Keratinocyte (primary cell): ENCODE measurements around the gene FHIT. TPM values are rescaled to one million over a fixed set of nuclear protein-coding genes. Genes with fewer than 3 reads are reported as not detected.

Experiments used
- DNase-seq: peaks from one replicate; pipeline ENCODE4 v3.0.0-alpha.2; 2011; ENCODE audit warnings: low read depth, missing footprints, low spot score
- FAIRE-seq: peaks from 2 replicates; lab custom pipeline; 2011; peaks lifted over from hg19 to GRCh38; lab: Jason Lieb, UNC
- H2AFZ ChIP-seq: 2 replicates; pipeline ENCODE4 v1.6.0; 2012; ENCODE audit warnings: low read length, control low read depth, inconsistent platforms; ENCODE audit not compliant: control insufficient read depth
- H3K27ac ChIP-seq: 2 replicates; pipeline ENCODE4 v1.5.1; 2011; ENCODE audit warnings: low read length; ENCODE audit not compliant: control insufficient read depth, insufficient read depth
- H3K27me3 ChIP-seq: 3 replicates; pipeline ENCODE4 v1.6.0; 2011; ENCODE audit warnings: low read length; ENCODE audit not compliant: control insufficient read depth, insufficient read depth; ENCODE audit errors: extremely low read depth
- H3K36me3 ChIP-seq, 2 experiments: 2 replicates in 1 of 2; 3 replicates in 1 of 2; pipeline ENCODE4 v1.5.1; 2011; ENCODE audit warnings: low read length in 2 of 2, mild to moderate bottlenecking in 1 of 2; ENCODE audit not compliant: control insufficient read depth in 2 of 2, insufficient read depth in 2 of 2; ENCODE audit errors: extremely low read depth in 1 of 2
- H3K4me1 ChIP-seq: 3 replicates; pipeline ENCODE4 v1.5.1; 2011; ENCODE audit warnings: low read length; ENCODE audit not compliant: control insufficient read depth, insufficient read depth; ENCODE audit errors: extremely low read depth
- H3K4me2 ChIP-seq: 3 replicates; pipeline ENCODE4 v1.6.0; 2011; ENCODE audit warnings: low read depth, low read length; ENCODE audit not compliant: control insufficient read depth, insufficient read depth; ENCODE audit errors: extremely low read depth
- H3K4me3 ChIP-seq, 3 experiments: fragments of 200-600 bp in 1 of 3; sonication (generic) in 1 of 3; 2 replicates in 2 of 3; 3 replicates in 1 of 3; pipeline ENCODE4 v1.5.1; 2011 to 2016; ENCODE audit warnings: low read length in 3 of 3, mild to moderate bottlenecking in 3 of 3, control low read depth in 2 of 3, inconsistent platforms in 1 of 3, low read depth in 1 of 3, mixed read lengths in 1 of 3, mixed run types in 1 of 3, moderate library complexity in 1 of 3; ENCODE audit not compliant: control insufficient read depth in 2 of 3, insufficient read depth in 2 of 3; ENCODE audit errors: extremely low read depth in 1 of 3
- H3K79me2 ChIP-seq: 2 replicates; pipeline ENCODE4 v1.6.0; 2012; ENCODE audit warnings: low read length; ENCODE audit not compliant: control insufficient read depth, insufficient read depth
- H3K9ac ChIP-seq: 3 replicates; pipeline ENCODE4 v1.6.0; 2011; ENCODE audit warnings: low read length; ENCODE audit not compliant: control insufficient read depth, insufficient read depth; ENCODE audit errors: extremely low read depth
- H3K9me1 ChIP-seq: 3 replicates; pipeline ENCODE4 v1.6.0; 2011; ENCODE audit warnings: low read length; ENCODE audit not compliant: control insufficient read depth, insufficient read depth; ENCODE audit errors: extremely low read depth
- H3K9me3 ChIP-seq: 2 replicates; pipeline ENCODE4 v1.5.1; 2012; ENCODE audit warnings: low read depth, low read length; ENCODE audit not compliant: control insufficient read depth
- H4K20me1 ChIP-seq: 3 replicates; pipeline ENCODE4 v1.6.0; 2011; ENCODE audit warnings: low read length; ENCODE audit not compliant: control insufficient read depth, insufficient read depth; ENCODE audit errors: extremely low read depth
- CTCF ChIP-seq, 3 experiments: IDR thresholded peaks in 1 of 3; conservative IDR thresholded peaks in 1 of 3; optimal IDR thresholded peaks in 1 of 3; 2 replicates in 2 of 3; 3 replicates in 1 of 3; pipeline versions ENCODE3 to v1.5.1; 2011; ENCODE audit warnings: low read length in 3 of 3, mild to moderate bottlenecking in 3 of 3, moderate library complexity in 2 of 3, control low read depth in 1 of 3, inconsistent platforms in 1 of 3; ENCODE audit not compliant: insufficient read depth in 2 of 3; ENCODE audit errors: extremely low read depth in 1 of 3
- EZH2 ChIP-seq: IDR thresholded peaks from one replicate; pipeline ENCODE4 v1.6.1; 2012; ENCODE audit warnings: inconsistent platforms, mild to moderate bottlenecking, low read length, moderate library complexity
- dilution Hi-C: fragments of 300-500 bp; cut with MboI; formaldehyde crosslinking; loops from one replicate; pipeline ENCODE4 v1.7.0; 2020; ENCODE audit warnings: low sequenced_read_pairs; ENCODE audit not compliant: extremely low pct_ligation_motif_present
- polyA plus RNA-seq, 5 experiments: library from polyadenylated mRNA; depleted of rRNA in 3 of 5; stranded (reverse) in 3 of 5; stranded (forward) in 1 of 5; unstranded in 1 of 5; fragments of >200 nt; gene quantifications; 1 replicate in 1 of 5; 2 replicates in 3 of 5; 3 replicates in 1 of 5; pipeline versions ENCODE4 v1.2.1 to v1.2.3, GENCODE V29; 2011 to 2012; ENCODE audit warnings: missing spikeins in 2 of 5, low read depth in 1 of 5, low replicate concordance in 1 of 5

Gene FHIT
- polyA plus RNA-seq, 1 donor (not counting 4 experiments of a cell fraction or from before 2014, with no cell fraction given) = 2.2 TPM

- no peak overlapping the region for H3K4me2 ChIP-seq
- H3K4me1 ChIP-seq = peaks cover 7% of the 10 kb centered on the region
- H3K9me1 ChIP-seq = no peaks in the 10 kb centered on the region
- no peaks in the 10 kb centered on the region for H3K36me3 ChIP-seq
- no peak for FAIRE-seq
- no peaks in the 10 kb centered on the region for H4K20me1 ChIP-seq
- H3K27me3 ChIP-seq = no peaks in the 10 kb centered on the region
- no peak overlapping the region for H3K9ac ChIP-seq
- no peak for DNase-seq
- no peak overlapping the region for H2AFZ ChIP-seq
- dilution Hi-C loops = no loop called here
- no peak overlapping the region for H3K4me3 ChIP-seq
- no peak overlapping the region for H3K27ac ChIP-seq
- no peaks in the 10 kb centered on the region for H3K79me2 ChIP-seq
- no peaks in the 10 kb centered on the region for H3K9me3 ChIP-seq
- peak in 1 of 3 experiments; percentile 7 for TF ChIP-seq CTCF (optimal IDR thresholded peaks at IDR 0.05 in 1 of 3, IDR thresholded peaks at IDR 0.05 in 1 of 3, conservative IDR thresholded peaks at IDR 0.05 in 1 of 3; ENCODE audit: extremely low read depth in 1 of 3, insufficient read depth in 2 of 3, low read length in 3 of 3)
- TF ChIP-seq EZH2 = no peak
These were observed 669.0 kb downstream of the FHIT start for GRCh38 chr3:60582288-60582687.

GRCh38 chr3:60580809-60581208 lies 670.4 kb downstream of the FHIT start:
- FAIRE-seq = no peak
- no peaks in the 10 kb centered on the region for H3K27me3 ChIP-seq
- dilution Hi-C loops = no loop called here
- no peak for DNase-seq
- no peaks in the 10 kb centered on the region for H3K36me3 ChIP-seq
- no peaks in the 10 kb centered on the region for H3K79me2 ChIP-seq
- H2AFZ ChIP-seq = no peak overlapping the region
- no peaks in the 10 kb centered on the region for H3K9me1 ChIP-seq
- H3K4me1 ChIP-seq = peaks cover 7% of the 10 kb centered on the region
- TF ChIP-seq EZH2 = no peak
- TF ChIP-seq CTCF (optimal IDR thresholded peaks at IDR 0.05 in 1 of 3, IDR thresholded peaks at IDR 0.05 in 1 of 3, conservative IDR thresholded peaks at IDR 0.05 in 1 of 3; ENCODE audit: extremely low read depth in 1 of 3, insufficient read depth in 2 of 3, low read length in 3 of 3) = no peak
- no peak overlapping the region for H3K4me3 ChIP-seq
- no peak overlapping the region for H3K9ac ChIP-seq
- no peak overlapping the region for H3K27ac ChIP-seq
- H4K20me1 ChIP-seq = no peaks in the 10 kb centered on the region
- no peaks in the 10 kb centered on the region for H3K9me3 ChIP-seq
- no peak overlapping the region for H3K4me2 ChIP-seq
